Right lobe of liver (tissue), 4 donors: Measurements from ENCODE around the gene NABP2.

ENCODE experiments used
- POLR2A ChIP-seq: fragments of 450-650 bp; IDR thresholded peaks from one replicate; pipeline ENCODE4 v1.6.1; 2017; ENCODE audit warnings: antibody characterized with exemption, mild to moderate bottlenecking
- TF ChIP-seq, protein P1 (sequence below), 4 donors: fragments of 200-600 bp in 3 of 4; fragments of 450-650 bp in 1 of 4; IDR thresholded peaks; one replicate each; pipeline versions ENCODE4 v1.5.1 to v1.8.0; 2016 to 2022; ENCODE audit warnings: antibody characterized with exemption in 4 of 4, mild to moderate bottlenecking in 2 of 4
- donor health status: DM: no; HTN: no; CAD: no.
- donor health status: DM: no; HTN: no; CAD: no.
- donor health status: DM: no; HTN: yes; CAD: no.

DNA sequence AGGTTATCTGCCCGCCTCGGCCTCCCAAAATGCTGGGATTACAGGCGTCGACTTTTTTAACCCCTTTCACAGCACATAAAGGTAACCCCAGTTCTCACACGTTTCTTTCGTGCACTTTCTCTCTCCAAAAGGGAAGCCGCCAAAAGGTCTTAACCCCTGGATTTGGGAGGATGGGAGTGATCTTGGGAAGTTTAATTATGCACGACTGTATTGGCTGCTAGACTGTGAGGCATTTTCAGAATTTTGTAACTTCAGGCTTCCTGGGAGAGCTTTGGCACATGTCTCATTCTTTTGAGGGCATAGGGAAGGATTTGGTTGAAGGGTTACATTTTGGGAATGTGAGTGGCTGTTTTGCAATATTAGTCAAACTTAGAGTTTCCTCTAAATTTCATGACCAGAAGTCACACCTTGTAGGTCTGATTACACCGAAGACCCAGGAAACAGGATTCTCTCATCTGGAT, 33.4 kb upstream of the NABP2 start:
- TF ChIP-seq, protein P1, sequence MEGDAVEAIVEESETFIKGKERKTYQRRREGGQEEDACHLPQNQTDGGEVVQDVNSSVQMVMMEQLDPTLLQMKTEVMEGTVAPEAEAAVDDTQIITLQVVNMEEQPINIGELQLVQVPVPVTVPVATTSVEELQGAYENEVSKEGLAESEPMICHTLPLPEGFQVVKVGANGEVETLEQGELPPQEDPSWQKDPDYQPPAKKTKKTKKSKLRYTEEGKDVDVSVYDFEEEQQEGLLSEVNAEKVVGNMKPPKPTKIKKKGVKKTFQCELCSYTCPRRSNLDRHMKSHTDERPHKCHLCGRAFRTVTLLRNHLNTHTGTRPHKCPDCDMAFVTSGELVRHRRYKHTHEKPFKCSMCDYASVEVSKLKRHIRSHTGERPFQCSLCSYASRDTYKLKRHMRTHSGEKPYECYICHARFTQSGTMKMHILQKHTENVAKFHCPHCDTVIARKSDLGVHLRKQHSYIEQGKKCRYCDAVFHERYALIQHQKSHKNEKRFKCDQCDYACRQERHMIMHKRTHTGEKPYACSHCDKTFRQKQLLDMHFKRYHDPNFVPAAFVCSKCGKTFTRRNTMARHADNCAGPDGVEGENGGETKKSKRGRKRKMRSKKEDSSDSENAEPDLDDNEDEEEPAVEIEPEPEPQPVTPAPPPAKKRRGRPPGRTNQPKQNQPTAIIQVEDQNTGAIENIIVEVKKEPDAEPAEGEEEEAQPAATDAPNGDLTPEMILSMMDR (IDR thresholded peaks at IDR 0.05) = no peak
- no peak for TF ChIP-seq POLR2A
